Stimulated activated CD4-positive, alpha-beta T cell treated with anti-CD3 and anti-CD28 coated beads, Interleukin-1b, Interleukin-23, amount 100 ng/mL, for 4 hours (primary cell): ENCODE data around the gene TBL3.
A peak's percentile ranks its signal among the peaks of the same experiment; 100 is the strongest.
"Not testable (repeated sequence)": the region's sequence is repeated elsewhere in the genome, so short reads cannot be mapped to it uniquely, and the experiment has no call there.

Experiments
- DNase-seq, 2 donors: peaks; one replicate each; pipeline ENCODE4 v3.0.0-alpha.2; 2020; ENCODE audit warnings: low read depth in 2 of 2

The TBL3 gene

GRCh38 chr16:1998852-1999801, 27.3 kb downstream of the TBL3 start:
- no peak for DNase-seq

GRCh38 chr16:1999866-2000514, 28.1 kb downstream of the TBL3 start:
- DNase-seq: no peak

GRCh38 chr16:2001035-2001434, 29.2 kb downstream of the TBL3 start:
- DNase-seq: no peak

GRCh38 chr16:2001456-2002355, 29.9 kb downstream of the TBL3 start:
- no peak for DNase-seq

GRCh38 chr16:2002406-2003230, 30.8 kb downstream of the TBL3 start:
- DNase-seq: no peak

- no peak for DNase-seq
Observed at GRCh38 chr16:2003231-2003826, 31.5 kb downstream of the TBL3 start.

GRCh38 chr16:2003827-2004641, 32.2 kb downstream of the TBL3 start:
- DNase-seq: peak; percentile 71 to 85

- no peak for DNase-seq
Observed at GRCh38 chr16:2004795-2005517, 33.1 kb downstream of the TBL3 start.

GRCh38 chr16:2005646-2006045, 33.8 kb downstream of the TBL3 start:
- DNase-seq: no peak

GRCh38 chr16:2006317-2006716, 34.5 kb downstream of the TBL3 start:
- DNase-seq: no peak

GRCh38 chr16:2007081-2007836, 35.4 kb downstream of the TBL3 start:
- DNase-seq: no peak

GRCh38 chr16:2008009-2008526, 36.2 kb downstream of the TBL3 start:
- no peak for DNase-seq

GRCh38 chr16:2008631-2009163, 36.8 kb downstream of the TBL3 start:
- no peak for DNase-seq

- DNase-seq: no peak
Observed at GRCh38 chr16:2009164-2009711, 37.4 kb downstream of the TBL3 start.

GRCh38 chr16:2009791-2010510, 38.1 kb downstream of the TBL3 start, which contains the start of gene ZNF598:
TSS of gene ZNF598 (minus strand) at chr16:2009821.
- peak; percentile 67 to 79 for DNase-seq

GRCh38 chr16:2011726-2012125, 39.9 kb downstream of the TBL3 start:
- DNase-seq: not testable (repeated sequence)

GRCh38 chr16:2013527-2013926, 41.7 kb downstream of the TBL3 start:
- no peak for DNase-seq
